ENCODE data around the gene PMIS2.

- TF ChIP-seq CTCF (IDR thresholded peaks at IDR 0.05; ENCODE audit: low read length) (no peak), EZH2 (IDR thresholded peaks at IDR 0.05; ENCODE audit: borderline replicate concordance, low read length) (no peak)
These were observed 8.1 kb upstream of the PMIS2 start for GRCh38 chr19:35577918-35578317.

All from OCI-LY1 (cell line).